ENCODE results near the gene OR2K2. TPM values are rescaled to one million over a fixed set of nuclear protein-coding genes. Genes with fewer than 3 reads are reported as not detected.
"Not testable (repeated sequence)": the region's sequence is repeated elsewhere in the genome, so short reads cannot be mapped to it uniquely, and the experiment has no call there.

The OR2K2 gene
- total and polyA plus RNA-seq, 5 donors = not detected

- WGBS = 32% methylated on average over 4 of the region's 4 CpGs
- H3K27ac ChIP-seq (ENCODE audit: low read length) = no peak overlapping the region
- no peaks in the 10 kb centered on the region for H3K4me1 ChIP-seq (ENCODE audit: control insufficient read depth, insufficient read depth, low read length)
- no peaks in the 10 kb centered on the region for H3K9me3 ChIP-seq (ENCODE audit: control insufficient read depth, low read length)
- ATAC-seq = no peak
- intact Hi-C loops (cut with DNase I) = no loop called here
- no peaks in the 10 kb centered on the region for H3K27me3 ChIP-seq (ENCODE audit: control insufficient read depth, insufficient read depth)
- no peak for DNase-seq
- no peak overlapping the region for H3K4me3 ChIP-seq (ENCODE audit: low read length)
Measured at GRCh38 chr9:111348821-111349271, 18.8 kb upstream of the OR2K2 start.

- H3K9me3 ChIP-seq (ENCODE audit: control insufficient read depth, low read length); ATAC-seq; H3K4me3 ChIP-seq (ENCODE audit: low read length); H3K27ac ChIP-seq (ENCODE audit: low read length); H3K27me3 ChIP-seq (ENCODE audit: control insufficient read depth, insufficient read depth); DNase-seq; intact Hi-C loops (cut with DNase I); H3K4me1 ChIP-seq (ENCODE audit: control insufficient read depth, insufficient read depth, low read length): not testable (repeated sequence)
- WGBS = 83% methylated on average over 5 of the region's 5 CpGs
Measured at GRCh38 chr9:111334318-111334863, 4.4 kb upstream of the OR2K2 start.

- intact Hi-C loops (cut with DNase I) = no loop called here
- WGBS = 58% methylated on average over 3 of the region's 3 CpGs
- Histone ChIP-seq H3K27ac (ENCODE audit: low read length) (no peak overlapping the region), H3K9me3 (ENCODE audit: control insufficient read depth, low read length) (no peaks in the 10 kb centered on the region), H3K4me1 (ENCODE audit: control insufficient read depth, insufficient read depth, low read length) (no peaks in the 10 kb centered on the region), H3K27me3 (ENCODE audit: control insufficient read depth, insufficient read depth) (no peaks in the 10 kb centered on the region), H3K4me3 (ENCODE audit: low read length) (no peak overlapping the region)
- DNase-seq (no peak), ATAC-seq (no peak)
Measured at GRCh38 chr9:111320631-111321030, 9.4 kb downstream of the OR2K2 start.

GRCh38 chr9:111316796-111317195 lies 13.2 kb downstream of the OR2K2 start:
- 63% methylated on average over 3 of the region's 3 CpGs for WGBS

GRCh38 chr9:111305914-111306313 lies 24.1 kb downstream of the OR2K2 start:
- H3K4me1 ChIP-seq (ENCODE audit: control insufficient read depth, insufficient read depth, low read length) = no peaks in the 10 kb centered on the region
- H3K9me3 ChIP-seq (ENCODE audit: control insufficient read depth, low read length) = no peaks in the 10 kb centered on the region
- intact Hi-C loops (cut with DNase I) = no loop called here
- no peak overlapping the region for H3K27ac ChIP-seq (ENCODE audit: low read length)
- no peak for ATAC-seq
- no peak for DNase-seq
- H3K4me3 ChIP-seq (ENCODE audit: low read length) = no peak overlapping the region
- no peaks in the 10 kb centered on the region for H3K27me3 ChIP-seq (ENCODE audit: control insufficient read depth, insufficient read depth)
- 90% methylated on average over 5 of the region's 5 CpGs for WGBS

More at GRCh38 chr9:111316796-111317195, 13.2 kb downstream of the OR2K2 start:
- H3K9me3 ChIP-seq (ENCODE audit: control insufficient read depth, low read length) = no peaks in the 10 kb centered on the region
- H3K27ac ChIP-seq (ENCODE audit: low read length) = no peak overlapping the region
- H3K4me1 ChIP-seq (ENCODE audit: control insufficient read depth, insufficient read depth, low read length) = no peaks in the 10 kb centered on the region
- intact Hi-C loops (cut with DNase I) = no loop called here
- H3K4me3 ChIP-seq (ENCODE audit: low read length) = no peak overlapping the region
- H3K27me3 ChIP-seq (ENCODE audit: control insufficient read depth, insufficient read depth) = no peaks in the 10 kb centered on the region
- ATAC-seq (no peak), DNase-seq (no peak)

GRCh38 chr9:111304000-111304399 lies 26.0 kb downstream of the OR2K2 start:
- not testable (repeated sequence) for H3K27ac ChIP-seq (ENCODE audit: low read length); ATAC-seq; H3K9me3 ChIP-seq (ENCODE audit: control insufficient read depth, low read length); H3K27me3 ChIP-seq (ENCODE audit: control insufficient read depth, insufficient read depth); H3K4me3 ChIP-seq (ENCODE audit: low read length); DNase-seq; H3K4me1 ChIP-seq (ENCODE audit: control insufficient read depth, insufficient read depth, low read length)
- 81% methylated on average over 6 of the region's 6 CpGs for WGBS
- intact Hi-C loops (cut with DNase I) = loop anchor here in 1 of 4 donors (5.0 kb wide), 1 partner anchor 662 kb away; no protein-coding TSS in a partner anchor

GRCh38 chr9:111301195-111301594 lies 28.8 kb downstream of the OR2K2 start:
- intact Hi-C loops (cut with DNase I) = loop anchor here in 1 of 4 donors (5.0 kb wide), 1 partner anchor 659 kb away; no protein-coding TSS in a partner anchor
- ATAC-seq (no peak), DNase-seq (no peak)
- H3K27ac ChIP-seq (ENCODE audit: low read length) = no peak overlapping the region
- H3K27me3 ChIP-seq (ENCODE audit: control insufficient read depth, insufficient read depth) = no peaks in the 10 kb centered on the region
- no peaks in the 10 kb centered on the region for H3K4me1 ChIP-seq (ENCODE audit: control insufficient read depth, insufficient read depth, low read length)
- H3K9me3 ChIP-seq (ENCODE audit: control insufficient read depth, low read length) = no peaks in the 10 kb centered on the region
- no peak overlapping the region for H3K4me3 ChIP-seq (ENCODE audit: low read length)
- WGBS = 82% methylated on average over 1 of the region's 1 CpG

GRCh38 chr9:111300140-111300735 lies 29.8 kb downstream of the OR2K2 start:
- Histone ChIP-seq H3K27me3 (ENCODE audit: control insufficient read depth, insufficient read depth) (no peaks in the 10 kb centered on the region), H3K9me3 (ENCODE audit: control insufficient read depth, low read length) (no peaks in the 10 kb centered on the region), H3K4me1 (ENCODE audit: control insufficient read depth, insufficient read depth, low read length) (no peaks in the 10 kb centered on the region), H3K27ac (ENCODE audit: low read length) (no peak overlapping the region), H3K4me3 (ENCODE audit: low read length) (no peak overlapping the region)
- ATAC-seq = no peak
- DNase-seq = no peak
- WGBS = 85% methylated on average over 4 of the region's 4 CpGs
- intact Hi-C loops (cut with DNase I) = loop anchor here in 1 of 4 donors (5.0 kb wide), 1 partner anchor 658 kb away; no protein-coding TSS in a partner anchor

GRCh38 chr9:111299599-111299966 lies 30.4 kb downstream of the OR2K2 start:
- not testable (repeated sequence) for H3K4me3 ChIP-seq (ENCODE audit: low read length); DNase-seq; H3K9me3 ChIP-seq (ENCODE audit: control insufficient read depth, low read length); H3K4me1 ChIP-seq (ENCODE audit: control insufficient read depth, insufficient read depth, low read length); ATAC-seq; H3K27me3 ChIP-seq (ENCODE audit: control insufficient read depth, insufficient read depth); H3K27ac ChIP-seq (ENCODE audit: low read length)
- intact Hi-C loops (cut with DNase I) = loop anchor here in 3 of 4 donors (5.0 to 10.0 kb wide), 2 partner anchors 662 to 665 kb away; no protein-coding TSS in a partner anchor
- 38% methylated on average over 4 of the region's 4 CpGs for WGBS

- no peak overlapping the region for H3K27ac ChIP-seq (ENCODE audit: low read length)
- H3K27me3 ChIP-seq (ENCODE audit: control insufficient read depth, insufficient read depth) = no peaks in the 10 kb centered on the region
- H3K4me3 ChIP-seq (ENCODE audit: low read length) = peak overlapping the region; percentile 25
- H3K9me3 ChIP-seq (ENCODE audit: control insufficient read depth, low read length) = no peaks in the 10 kb centered on the region
- DNase-seq = peak; percentile 55 to 87 (median 70)
- WGBS = 10% methylated on average over 6 of the region's 6 CpGs
- H3K4me1 ChIP-seq (ENCODE audit: control insufficient read depth, insufficient read depth, low read length) = no peaks in the 10 kb centered on the region
- ATAC-seq = peak; percentile 71 to 92
- intact Hi-C loops (cut with DNase I) = loop anchor here in 3 of 4 donors (5.0 to 10.0 kb wide), 2 partner anchors 662 to 664 kb away; no protein-coding TSS in a partner anchor
Measured at GRCh38 chr9:111298731-111299598, 31.1 kb downstream of the OR2K2 start.

- H3K4me3 ChIP-seq (ENCODE audit: low read length) = no peak overlapping the region
- no peak for DNase-seq
- no peaks in the 10 kb centered on the region for H3K27me3 ChIP-seq (ENCODE audit: control insufficient read depth, insufficient read depth)
- no peak for ATAC-seq
- 75% methylated on average over 6 of the region's 6 CpGs for WGBS
- no peaks in the 10 kb centered on the region for H3K4me1 ChIP-seq (ENCODE audit: control insufficient read depth, insufficient read depth, low read length)
- H3K27ac ChIP-seq (ENCODE audit: low read length) = no peak overlapping the region
- H3K9me3 ChIP-seq (ENCODE audit: control insufficient read depth, low read length) = no peaks in the 10 kb centered on the region
- intact Hi-C loops (cut with DNase I) = loop anchor here in 3 of 4 donors (5.0 to 10.0 kb wide), 2 partner anchors 661 to 663 kb away; no protein-coding TSS in a partner anchor
Measured at GRCh38 chr9:111298111-111298510, 31.9 kb downstream of the OR2K2 start.
